ENCODE results near the gene ALKAL2.
"Not testable (repeated sequence)": the region's sequence is repeated elsewhere in the genome, so short reads cannot be mapped to it uniquely, and the experiment has no call there.

ALKAL2 gene

GRCh38 chr2:315925-316324 lies 28.0 kb upstream of the ALKAL2 start:
- not testable (repeated sequence) for H3K4me2 ChIP-seq (ENCODE audit: low read length); H3K27me3 ChIP-seq (ENCODE audit: control insufficient read depth, insufficient read depth, low read length); H3K4me3 ChIP-seq (ENCODE audit: low read length); H3K9me3 ChIP-seq (replicated peaks; ENCODE audit: low read length); H3K9ac ChIP-seq (ENCODE audit: low read depth, low read length); H3K4me1 ChIP-seq (ENCODE audit: control insufficient read depth, insufficient read depth, low read length); H3K36me3 ChIP-seq (ENCODE audit: insufficient read depth, low read length)

- no peak overlapping the region for H3K9ac ChIP-seq (ENCODE audit: low read depth, low read length)
- no peaks in the 10 kb centered on the region for H3K9me3 ChIP-seq (replicated peaks; ENCODE audit: low read length)
- H3K4me2 ChIP-seq (ENCODE audit: low read length) = no peak overlapping the region
- no peaks in the 10 kb centered on the region for H3K36me3 ChIP-seq (ENCODE audit: insufficient read depth, low read length)
- no peak overlapping the region for H3K4me3 ChIP-seq (ENCODE audit: low read length)
- H3K4me1 ChIP-seq (ENCODE audit: control insufficient read depth, insufficient read depth, low read length) = peaks cover 8% of the 10 kb centered on the region
- H3K27me3 ChIP-seq (ENCODE audit: control insufficient read depth, insufficient read depth, low read length) = no peaks in the 10 kb centered on the region
These were observed 26.9 kb upstream of the ALKAL2 start for GRCh38 chr2:314561-315336.

- no peaks in the 10 kb centered on the region for H3K36me3 ChIP-seq (ENCODE audit: insufficient read depth, low read length)
- H3K4me1 ChIP-seq (ENCODE audit: control insufficient read depth, insufficient read depth, low read length) = peaks cover 8% of the 10 kb centered on the region
- no peak overlapping the region for H3K4me3 ChIP-seq (ENCODE audit: low read length)
- H3K9me3 ChIP-seq (replicated peaks; ENCODE audit: low read length) = no peaks in the 10 kb centered on the region
- H3K9ac ChIP-seq (ENCODE audit: low read depth, low read length) = no peak overlapping the region
- no peaks in the 10 kb centered on the region for H3K27me3 ChIP-seq (ENCODE audit: control insufficient read depth, insufficient read depth, low read length)
- no peak overlapping the region for H3K4me2 ChIP-seq (ENCODE audit: low read length)
These were observed 26.1 kb upstream of the ALKAL2 start for GRCh38 chr2:313991-314390.

- no peak overlapping the region for H3K9ac ChIP-seq (ENCODE audit: low read depth, low read length)
- H3K36me3 ChIP-seq (ENCODE audit: insufficient read depth, low read length) = no peaks in the 10 kb centered on the region
- no peaks in the 10 kb centered on the region for H3K27me3 ChIP-seq (ENCODE audit: control insufficient read depth, insufficient read depth, low read length)
- H3K4me3 ChIP-seq (ENCODE audit: low read length) = no peak overlapping the region
- no peaks in the 10 kb centered on the region for H3K4me1 ChIP-seq (ENCODE audit: control insufficient read depth, insufficient read depth, low read length)
- no peaks in the 10 kb centered on the region for H3K9me3 ChIP-seq (replicated peaks; ENCODE audit: low read length)
- no peak overlapping the region for H3K4me2 ChIP-seq (ENCODE audit: low read length)
These were observed 23.1 kb upstream of the ALKAL2 start for GRCh38 chr2:310994-311393.

GRCh38 chr2:309954-310510 lies 22.1 kb upstream of the ALKAL2 start:
- Histone ChIP-seq H3K4me2 (ENCODE audit: low read length) (no peak overlapping the region), H3K27me3 (ENCODE audit: control insufficient read depth, insufficient read depth, low read length) (no peaks in the 10 kb centered on the region), H3K4me1 (ENCODE audit: control insufficient read depth, insufficient read depth, low read length) (no peaks in the 10 kb centered on the region), H3K4me3 (ENCODE audit: low read length) (no peak overlapping the region), H3K36me3 (ENCODE audit: insufficient read depth, low read length) (no peaks in the 10 kb centered on the region), H3K9me3 (replicated peaks; ENCODE audit: low read length) (no peaks in the 10 kb centered on the region), H3K9ac (ENCODE audit: low read depth, low read length) (no peak overlapping the region)

- no peak overlapping the region for H3K4me3 ChIP-seq (ENCODE audit: low read length)
- no peaks in the 10 kb centered on the region for H3K4me1 ChIP-seq (ENCODE audit: control insufficient read depth, insufficient read depth, low read length)
- H3K4me2 ChIP-seq (ENCODE audit: low read length) = no peak overlapping the region
- no peaks in the 10 kb centered on the region for H3K9me3 ChIP-seq (replicated peaks; ENCODE audit: low read length)
- no peaks in the 10 kb centered on the region for H3K36me3 ChIP-seq (ENCODE audit: insufficient read depth, low read length)
- no peaks in the 10 kb centered on the region for H3K27me3 ChIP-seq (ENCODE audit: control insufficient read depth, insufficient read depth, low read length)
- H3K9ac ChIP-seq (ENCODE audit: low read depth, low read length) = no peak overlapping the region
These were observed 21.5 kb upstream of the ALKAL2 start for GRCh38 chr2:309148-309953.

GRCh38 chr2:305366-305765 lies 17.5 kb upstream of the ALKAL2 start:
- H3K4me2 ChIP-seq (ENCODE audit: low read length) = no peak overlapping the region
- H3K36me3 ChIP-seq (ENCODE audit: insufficient read depth, low read length) = no peaks in the 10 kb centered on the region
- no peaks in the 10 kb centered on the region for H3K27me3 ChIP-seq (ENCODE audit: control insufficient read depth, insufficient read depth, low read length)
- no peak overlapping the region for H3K9ac ChIP-seq (ENCODE audit: low read depth, low read length)
- H3K4me1 ChIP-seq (ENCODE audit: control insufficient read depth, insufficient read depth, low read length) = no peaks in the 10 kb centered on the region
- H3K4me3 ChIP-seq (ENCODE audit: low read length) = no peak overlapping the region
- H3K9me3 ChIP-seq (replicated peaks; ENCODE audit: low read length) = no peaks in the 10 kb centered on the region

GRCh38 chr2:296354-296753 lies 8.5 kb upstream of the ALKAL2 start:
- no peak overlapping the region for H3K9ac ChIP-seq (ENCODE audit: low read depth, low read length)
- H3K4me3 ChIP-seq (ENCODE audit: low read length) = no peak overlapping the region
- no peaks in the 10 kb centered on the region for H3K9me3 ChIP-seq (replicated peaks; ENCODE audit: low read length)
- H3K36me3 ChIP-seq (ENCODE audit: insufficient read depth, low read length) = no peaks in the 10 kb centered on the region
- no peaks in the 10 kb centered on the region for H3K4me1 ChIP-seq (ENCODE audit: control insufficient read depth, insufficient read depth, low read length)
- H3K27me3 ChIP-seq (ENCODE audit: control insufficient read depth, insufficient read depth, low read length) = peaks cover 10% of the 10 kb centered on the region
- no peak overlapping the region for H3K4me2 ChIP-seq (ENCODE audit: low read length)

GRCh38 chr2:295090-295489 lies 7.2 kb upstream of the ALKAL2 start:
- Histone ChIP-seq H3K9ac (ENCODE audit: low read depth, low read length) (no peak overlapping the region), H3K4me3 (ENCODE audit: low read length) (no peak overlapping the region), H3K9me3 (replicated peaks; ENCODE audit: low read length) (no peaks in the 10 kb centered on the region), H3K4me1 (ENCODE audit: control insufficient read depth, insufficient read depth, low read length) (peaks cover under 1% of the 10 kb centered on the region), H3K27me3 (ENCODE audit: control insufficient read depth, insufficient read depth, low read length) (peaks cover 21% of the 10 kb centered on the region), H3K4me2 (ENCODE audit: low read length) (no peak overlapping the region), H3K36me3 (ENCODE audit: insufficient read depth, low read length) (no peaks in the 10 kb centered on the region)

- Histone ChIP-seq H3K4me2 (ENCODE audit: low read length) (peak overlapping the region; percentile 90), H3K27me3 (ENCODE audit: control insufficient read depth, insufficient read depth, low read length) (peaks cover 40% of the 10 kb centered on the region), H3K4me3 (ENCODE audit: low read length) (peak overlapping the region; percentile 69), H3K9ac (ENCODE audit: low read depth, low read length) (no peak overlapping the region), H3K36me3 (ENCODE audit: insufficient read depth, low read length) (no peaks in the 10 kb centered on the region), H3K9me3 (replicated peaks; ENCODE audit: low read length) (no peaks in the 10 kb centered on the region), H3K4me1 (ENCODE audit: control insufficient read depth, insufficient read depth, low read length) (peaks cover 15% of the 10 kb centered on the region)
These were observed 2.3 kb upstream of the ALKAL2 start for GRCh38 chr2:290090-290722.

- peak overlapping the region; percentile 90 for H3K4me2 ChIP-seq (ENCODE audit: low read length)
- no peaks in the 10 kb centered on the region for H3K9me3 ChIP-seq (replicated peaks; ENCODE audit: low read length)
- peak overlapping the region; percentile 69 for H3K4me3 ChIP-seq (ENCODE audit: low read length)
- H3K36me3 ChIP-seq (ENCODE audit: insufficient read depth, low read length) = no peaks in the 10 kb centered on the region
- no peak overlapping the region for H3K9ac ChIP-seq (ENCODE audit: low read depth, low read length)
- H3K4me1 ChIP-seq (ENCODE audit: control insufficient read depth, insufficient read depth, low read length) = peaks cover 15% of the 10 kb centered on the region
- peaks cover 40% of the 10 kb centered on the region for H3K27me3 ChIP-seq (ENCODE audit: control insufficient read depth, insufficient read depth, low read length)
These were observed 1.6 kb upstream of the ALKAL2 start for GRCh38 chr2:289362-290089.

All from skeletal muscle satellite cell (primary cell).